GM13977 (cell line): ENCODE data around the gene PACSIN2.

Experiments used
- DNase-seq: peaks from one replicate; pipeline ENCODE4 v3.0.0; 2012; ENCODE audit warnings: low spot score
- CTCF ChIP-seq: IDR thresholded peaks from 2 replicates; pipeline ENCODE4 v1.5.1; 2012; ENCODE audit warnings: mild to moderate bottlenecking, control low read depth; ENCODE audit not compliant: insufficient read depth; ENCODE audit errors: extremely low read depth, missing control alignments
- in situ Hi-C: fragments of 300-500 bp; cut with MboI; formaldehyde crosslinking; loops from one replicate; pipeline ENCODE4 v1.12.0; 2022; ENCODE audit warnings: low sequenced_read_pairs, low pct_unique_long_range_greater_than_20kb, mixed read lengths, inconsistent platforms; ENCODE audit not compliant: unreplicated experiment

PACSIN2 gene

GRCh38 chr22:42868751-42869251 lies 146.1 kb downstream of the PACSIN2 start:
- DNase-seq: no peak
- no peak for TF ChIP-seq CTCF
- in situ Hi-C loops: no loop called here

GRCh38 chr22:42866100-42866499 lies 148.8 kb downstream of the PACSIN2 start:
- no peak for TF ChIP-seq CTCF
- in situ Hi-C loops: no loop called here
- no peak for DNase-seq

- no peak for TF ChIP-seq CTCF
- in situ Hi-C loops: no loop called here
- no peak for DNase-seq
These were observed 149.4 kb downstream of the PACSIN2 start for GRCh38 chr22:42865536-42865935.

- no peak for DNase-seq
- in situ Hi-C loops: no loop called here
- TF ChIP-seq CTCF: no peak
These were observed 151.5 kb downstream of the PACSIN2 start for GRCh38 chr22:42863349-42863961.

- no peak for DNase-seq
- TF ChIP-seq CTCF: no peak
- in situ Hi-C loops: no loop called here
These were observed 152.8 kb downstream of the PACSIN2 start for GRCh38 chr22:42862045-42862734.

GRCh38 chr22:42860968-42861367 lies 154.0 kb downstream of the PACSIN2 start:
- TF ChIP-seq CTCF: no peak
- in situ Hi-C loops: no loop called here
- no peak for DNase-seq
